Hepatocyte (in vitro differentiated cells): Measurements from ENCODE around the gene PLEKHA7. TPM values are rescaled to one million over a fixed set of nuclear protein-coding genes. Genes with fewer than 3 reads are reported as not detected.

Experiments used
- DNase-seq: peaks from one replicate; pipeline ENCODE4 v3.0.0-alpha.2; 2016; ENCODE audit warnings: low spot score
- H2AFZ ChIP-seq: fragments of 200-600 bp; sonication (generic); 2 replicates; pipeline ENCODE4 v1.6.0; 2016; ENCODE audit warnings: antibody characterized with exemption, mild to moderate bottlenecking
- H3K27ac ChIP-seq: fragments of 200-600 bp; sonication (generic); 2 replicates; pipeline ENCODE4 v1.5.1; 2016; ENCODE audit warnings: mild to moderate bottlenecking
- H3K27me3 ChIP-seq: fragments of 200-600 bp; sonication (generic); 2 replicates; pipeline ENCODE4 v1.6.1; 2016
- H3K36me3 ChIP-seq: fragments of 200-600 bp; sonication (generic); replicated peaks from 2 replicates; pipeline ENCODE4 v1.5.1; 2016; ENCODE audit warnings: low read depth; ENCODE audit not compliant: insufficient read depth
- H3K4me1 ChIP-seq: fragments of 200-600 bp; sonication (generic); 2 replicates; pipeline ENCODE4 v1.5.1; 2016; ENCODE audit warnings: mild to moderate bottlenecking, moderate library complexity; ENCODE audit not compliant: insufficient read depth
- H3K4me2 ChIP-seq: fragments of 200-600 bp; sonication (generic); 2 replicates; pipeline ENCODE4 v1.6.0; 2016
- H3K4me3 ChIP-seq: fragments of 200-600 bp; sonication (generic); 2 replicates; pipeline ENCODE4 v1.5.1; 2016; ENCODE audit warnings: mild to moderate bottlenecking
- H3K79me2 ChIP-seq: fragments of 200-600 bp; sonication (generic); 2 replicates; pipeline ENCODE4 v1.6.0; 2017; ENCODE audit warnings: mild to moderate bottlenecking
- H3K9me2 ChIP-seq: fragments of 200-600 bp; sonication (generic); replicated peaks from 2 replicates; pipeline ENCODE4 v1.6.0; 2017; ENCODE audit warnings: mild to moderate bottlenecking; ENCODE audit not compliant: insufficient read depth
- H3K9me3 ChIP-seq: fragments of 200-600 bp; sonication (generic); 2 replicates; pipeline ENCODE4 v1.5.1; 2016; ENCODE audit warnings: low read depth, mild to moderate bottlenecking
- H4K20me1 ChIP-seq: fragments of 200-600 bp; sonication (generic); 2 replicates; pipeline ENCODE4 v1.6.0; 2016; ENCODE audit warnings: mild to moderate bottlenecking; ENCODE audit not compliant: insufficient read depth, poor library complexity, severe bottlenecking
- CTCF ChIP-seq: fragments of 200-600 bp; sonication (generic); IDR thresholded peaks from 2 replicates; pipeline ENCODE4 v1.5.1; 2016; ENCODE audit warnings: antibody characterized with exemption, mild to moderate bottlenecking; ENCODE audit not compliant: poor library complexity
- EZH2 ChIP-seq: fragments of 200-600 bp; sonication (generic); IDR thresholded peaks from 2 replicates; pipeline ENCODE4 v1.6.1; 2016; ENCODE audit warnings: antibody characterized with exemption, mild to moderate bottlenecking, borderline replicate concordance
- EZH2phosphoT487 ChIP-seq: fragments of 200-600 bp; sonication (generic); IDR thresholded peaks from one replicate; pipeline ENCODE4 v1.6.1; 2018; ENCODE audit warnings: antibody characterized with exemption, mild to moderate bottlenecking, low read depth, moderate library complexity; ENCODE audit not compliant: unreplicated experiment, severe bottlenecking
- WGBS: methylation state at CpG from one replicate; pipeline ENCODE4 v1.1.6; 2016; ENCODE audit warnings: low lambda C conversion rate; ENCODE audit errors: missing lambda C conversion rate; 5-methylcytosine and 5-hydroxymethylcytosine counted together
- polyA plus RNA-seq: library from polyadenylated mRNA; unstranded; fragments of >200 nt; fragmentation: Nextera tagmentation; extraction: Ambion mirVana; gene quantifications from 2 replicates; pipeline ENCODE4 v1.2.1, GENCODE V29; 2016
- total RNA-seq: library from RNA; depleted of rRNA; stranded (reverse); fragments of >200 nt; gene quantifications from 2 replicates; pipeline ENCODE4 v1.2.3, GENCODE V29; 2014

PLEKHA7 gene
- total and polyA plus RNA-seq, 2 experiments from 2014 or later = 16.7 to 35.6 TPM

- Histone ChIP-seq H3K9me3 (no peaks in the 10 kb centered on the region), H3K79me2 (no peaks in the 10 kb centered on the region), H3K4me2 (no peak overlapping the region), H3K27me3 (no peaks in the 10 kb centered on the region), H3K4me3 (no peak overlapping the region), H4K20me1 (no peaks in the 10 kb centered on the region), H2AFZ (no peak overlapping the region), H3K9me2 (no peaks in the 10 kb centered on the region), H3K36me3 (no peaks in the 10 kb centered on the region), H3K4me1 (no peaks in the 10 kb centered on the region), H3K27ac (no peak overlapping the region)
- no peak for TF ChIP-seq CTCF
- TF ChIP-seq EZH2phosphoT487 = no peak
- TF ChIP-seq EZH2 = no peak
- no peak for DNase-seq
- 100% methylated on average over 1 of the region's 1 CpG for WGBS
Measured at GRCh38 chr11:16832193-16832539, 182.0 kb downstream of the PLEKHA7 start.

- Histone ChIP-seq H3K9me2 (no peaks in the 10 kb centered on the region), H3K27ac (no peak overlapping the region), H3K4me3 (no peak overlapping the region), H3K9me3 (no peaks in the 10 kb centered on the region), H2AFZ (no peak overlapping the region), H3K27me3 (no peaks in the 10 kb centered on the region), H3K4me1 (no peaks in the 10 kb centered on the region), H4K20me1 (no peaks in the 10 kb centered on the region), H3K4me2 (no peak overlapping the region), H3K36me3 (no peaks in the 10 kb centered on the region), H3K79me2 (no peaks in the 10 kb centered on the region)
- TF ChIP-seq EZH2phosphoT487 (no peak), EZH2 (no peak), CTCF (no peak)
- no peak for DNase-seq
- WGBS = 79% methylated on average over 10 of the region's 10 CpGs
Measured at GRCh38 chr11:16831316-16832192, 182.7 kb downstream of the PLEKHA7 start.

- Histone ChIP-seq H3K79me2 (no peaks in the 10 kb centered on the region), H3K27ac (peak overlapping the region; percentile 24), H4K20me1 (no peaks in the 10 kb centered on the region), H3K4me2 (no peak overlapping the region), H3K4me1 (no peaks in the 10 kb centered on the region), H2AFZ (no peak overlapping the region), H3K9me2 (no peaks in the 10 kb centered on the region), H3K27me3 (no peaks in the 10 kb centered on the region), H3K36me3 (peaks cover 2% of the 10 kb centered on the region), H3K4me3 (no peak overlapping the region), H3K9me3 (no peaks in the 10 kb centered on the region)
- no peak for DNase-seq
- 52% methylated on average over 2 of the region's 2 CpGs for WGBS
- no peak for TF ChIP-seq EZH2phosphoT487
- TF ChIP-seq EZH2 = no peak
- no peak for TF ChIP-seq CTCF
Measured at GRCh38 chr11:16827139-16827538, 187.1 kb downstream of the PLEKHA7 start.
